GM21576 (cell line): ENCODE data around the gene GSTM1.
"Not testable (repeated sequence)": the region's sequence is repeated elsewhere in the genome, so short reads cannot be mapped to it uniquely, and the experiment has no call there.

Experiments used
- ATAC-seq: cut with Tn5 transposase; IDR thresholded peaks from one replicate; pipeline ENCODE4 v1.9.1; 2021; ENCODE audit warnings: mild to moderate bottlenecking, moderate library complexity; ENCODE audit not compliant: unreplicated experiment

GSTM1 gene

DNA sequence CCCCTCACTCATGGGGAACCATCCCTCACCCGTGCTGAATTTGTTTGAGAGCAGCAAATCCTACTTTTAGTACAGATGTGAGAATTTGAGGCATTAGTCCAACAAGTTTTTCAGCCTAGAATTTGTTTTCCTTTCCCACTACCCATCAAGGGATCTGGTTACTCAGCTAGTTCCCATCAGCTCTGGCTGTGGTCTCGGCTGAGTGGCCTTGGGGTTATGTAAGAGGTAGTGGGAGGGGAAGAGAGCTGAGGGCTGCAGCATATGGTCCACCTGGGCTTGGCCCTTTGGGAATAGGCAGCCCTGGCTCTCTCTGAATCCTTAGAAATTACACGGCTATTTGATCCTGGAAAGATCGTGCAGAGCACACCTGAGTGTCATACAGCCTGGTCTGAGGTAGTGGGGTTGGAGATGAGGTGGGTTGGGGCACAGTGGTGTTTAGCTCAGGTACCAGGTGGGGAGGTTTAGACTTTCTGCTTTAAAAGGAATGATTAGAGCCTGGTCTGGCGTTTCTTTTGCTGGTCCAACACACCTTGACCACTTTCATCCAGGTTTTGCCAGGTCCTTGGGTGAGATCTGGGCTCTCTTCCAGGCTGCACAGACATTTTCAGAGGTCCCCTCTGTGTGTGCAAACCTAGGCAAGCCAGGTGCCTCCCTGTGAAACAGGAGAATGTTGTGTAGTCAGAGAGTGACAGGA, 27.5 kb upstream of the GSTM1 start:
- ATAC-seq: no peak

DNA sequence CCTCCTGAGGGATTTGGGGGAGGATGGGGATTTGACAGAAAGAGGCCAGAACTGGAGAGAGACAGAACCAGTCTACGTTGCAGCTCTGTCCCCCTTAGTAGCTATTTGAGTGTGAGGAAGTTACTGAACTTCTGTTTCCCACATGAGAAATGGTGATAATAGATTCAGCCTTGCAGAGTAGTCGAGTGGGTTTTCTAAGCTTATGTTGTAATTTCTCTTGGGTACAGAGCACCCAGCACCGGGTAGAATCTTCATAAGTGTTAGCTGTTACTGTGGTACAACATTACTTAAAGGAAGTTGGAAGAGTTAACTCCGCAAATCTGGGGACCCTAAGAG, 27.0 kb upstream of the GSTM1 start:
- not testable (repeated sequence) for ATAC-seq

DNA sequence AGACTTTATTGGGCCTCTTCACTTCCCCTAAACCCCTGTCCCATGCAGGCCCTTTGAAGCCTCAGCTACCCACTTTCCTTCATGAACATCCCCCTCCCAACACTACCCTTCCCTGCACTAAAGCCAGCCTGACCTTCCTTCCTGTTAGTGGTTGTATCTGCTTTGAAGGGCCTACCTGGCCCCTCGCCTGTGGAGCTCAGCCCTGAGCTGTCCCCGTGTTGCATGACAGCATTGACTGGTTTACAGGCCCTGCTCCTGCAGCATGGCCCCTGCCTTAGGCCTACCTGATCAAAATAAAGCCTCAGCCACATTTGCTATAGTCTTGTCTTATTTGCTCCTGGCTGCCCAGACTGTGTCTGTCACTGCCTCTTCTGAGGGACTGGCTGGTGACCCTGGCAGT, 26.2 kb upstream of the GSTM1 start:
- ATAC-seq: no peak

DNA sequence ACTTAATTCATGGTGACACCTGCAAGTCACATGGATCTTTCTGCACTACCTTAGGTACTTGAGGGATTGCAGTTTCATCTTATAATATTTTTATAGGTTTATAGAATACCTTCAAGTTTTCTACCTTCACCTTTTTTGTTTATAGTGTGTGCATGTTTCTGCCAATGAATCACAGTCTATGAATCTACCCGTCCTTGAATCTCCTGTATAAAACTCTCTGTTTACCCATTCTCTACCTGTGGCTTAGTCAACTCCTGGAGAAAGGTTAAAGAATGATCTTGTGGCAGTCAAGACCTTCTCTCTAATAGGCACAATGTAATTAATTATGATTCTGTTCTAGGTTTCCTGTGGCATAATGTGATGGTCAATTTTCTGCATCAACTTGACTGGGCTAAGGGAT, 22.9 kb upstream of the GSTM1 start:
- no peak for ATAC-seq

DNA sequence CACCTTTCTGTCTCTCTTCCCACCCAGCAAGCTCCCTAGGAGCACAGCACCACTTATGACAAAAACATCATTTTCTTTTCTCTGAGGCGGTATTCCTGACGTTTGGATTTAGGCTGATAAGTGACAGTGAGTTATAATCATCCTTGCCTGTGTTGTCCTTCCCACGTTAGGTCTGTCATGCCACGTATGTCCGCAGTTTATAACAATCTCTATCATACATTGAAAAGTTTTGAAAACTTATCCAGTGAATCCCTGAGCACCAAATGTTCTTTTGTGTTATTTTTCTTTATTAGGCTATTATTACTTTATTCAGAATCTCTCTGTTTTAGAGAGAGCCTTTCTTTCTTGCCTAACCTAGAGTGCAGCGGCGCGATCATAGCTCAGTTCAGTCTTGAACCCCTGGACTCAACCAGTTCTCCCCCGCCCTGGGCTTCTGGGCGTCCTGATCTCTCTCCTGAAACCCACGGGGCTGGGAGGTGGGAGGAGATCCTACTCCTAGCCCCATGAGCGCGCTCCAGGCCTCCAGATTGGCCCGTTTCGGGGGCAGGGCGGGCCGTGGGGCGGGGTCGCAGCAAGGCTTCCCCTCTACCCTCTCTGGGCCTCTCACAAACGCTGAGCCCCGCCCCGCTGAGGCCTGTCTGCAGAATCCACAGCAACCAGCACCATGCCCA, 20.0 kb upstream of the GSTM1 start, which contains the start of gene GSTM2:
Gene GSTM2 (plus strand): TSS at position 606 of the 671 bp plus-strand sequence. CDS start 59 bp downstream, at position 665.
- ATAC-seq: peak; percentile 87

DNA sequence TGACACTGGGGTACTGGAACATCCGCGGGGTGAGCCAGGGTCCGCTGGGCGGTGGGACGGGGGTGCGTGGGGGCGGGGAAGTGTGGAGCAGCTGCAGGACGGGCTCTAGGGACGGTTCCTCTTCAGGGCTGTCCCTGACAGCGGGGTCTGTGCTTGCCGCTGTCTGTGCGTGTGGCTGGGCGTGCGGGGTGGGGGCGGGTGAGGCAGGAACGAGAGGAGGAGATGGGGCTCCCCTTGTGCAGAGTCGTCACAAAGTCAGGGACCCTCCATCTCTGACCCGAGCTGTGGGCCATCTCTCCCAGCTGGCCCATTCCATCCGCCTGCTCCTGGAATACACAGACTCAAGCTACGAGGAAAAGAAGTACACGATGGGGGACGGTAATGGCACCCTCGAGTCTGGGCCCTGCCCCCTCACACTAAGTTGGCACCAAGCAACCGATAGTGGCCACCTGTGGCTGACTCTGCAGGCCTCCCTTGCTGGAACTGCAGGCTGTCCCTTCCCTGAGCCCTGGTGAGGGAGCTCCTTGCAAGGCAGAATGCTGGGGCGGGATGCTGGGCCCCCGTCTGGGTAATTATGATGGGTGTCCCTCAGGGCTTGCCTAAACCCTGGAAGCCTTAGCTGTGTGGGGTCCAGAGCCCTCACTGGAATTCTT, 19.4 kb upstream of the GSTM1 start:
- no peak for ATAC-seq

DNA sequence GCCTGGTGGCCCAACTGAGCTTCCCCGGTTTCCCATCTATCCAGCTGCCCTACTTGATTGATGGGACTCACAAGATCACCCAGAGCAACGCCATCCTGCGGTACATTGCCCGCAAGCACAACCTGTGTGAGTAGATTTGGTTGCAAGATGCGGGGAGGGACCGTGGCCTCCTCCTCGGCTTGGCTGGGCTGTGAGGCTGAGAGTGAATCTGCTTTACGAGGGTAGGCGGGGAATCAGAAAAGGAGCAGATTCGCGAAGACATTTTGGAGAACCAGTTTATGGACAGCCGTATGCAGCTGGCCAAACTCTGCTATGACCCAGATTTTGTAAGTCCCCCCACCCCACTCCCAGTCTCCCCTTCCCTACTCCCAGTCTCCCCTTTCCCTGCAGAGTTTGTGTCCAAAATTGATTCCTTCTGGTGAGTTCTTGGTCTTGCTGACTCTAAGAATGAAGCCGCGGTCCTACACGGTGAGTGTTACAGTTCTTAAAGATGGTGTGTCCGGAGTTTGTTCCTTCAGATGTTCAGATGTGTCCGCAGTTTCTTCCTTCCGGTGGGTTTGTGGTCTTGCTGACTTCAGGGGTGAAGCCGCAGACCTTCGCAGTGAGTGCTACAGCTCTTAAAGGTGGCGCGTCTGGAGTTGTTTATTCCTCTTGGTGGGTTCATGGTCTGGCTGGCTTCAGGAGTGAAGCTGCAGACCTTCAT, 18.2 kb upstream of the GSTM1 start:
- ATAC-seq: no peak

DNA sequence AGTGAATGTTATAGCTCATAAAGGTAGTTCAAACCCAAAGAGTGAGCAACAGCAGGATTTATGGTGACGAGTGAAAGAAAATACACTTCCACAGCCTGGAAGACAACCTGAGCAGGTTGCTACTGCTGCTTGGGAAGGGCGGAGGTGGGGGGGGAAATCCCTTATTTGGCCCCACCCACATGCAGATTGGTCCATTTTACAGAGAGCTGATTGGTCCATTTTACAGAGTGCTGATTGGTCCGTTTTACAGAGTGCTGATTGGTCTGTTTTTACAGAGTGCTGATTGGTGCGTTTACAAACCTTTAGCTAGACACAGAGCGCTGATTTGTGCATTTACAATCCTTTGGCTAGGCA, 17.7 kb upstream of the GSTM1 start:
- ATAC-seq: not testable (repeated sequence)

DNA sequence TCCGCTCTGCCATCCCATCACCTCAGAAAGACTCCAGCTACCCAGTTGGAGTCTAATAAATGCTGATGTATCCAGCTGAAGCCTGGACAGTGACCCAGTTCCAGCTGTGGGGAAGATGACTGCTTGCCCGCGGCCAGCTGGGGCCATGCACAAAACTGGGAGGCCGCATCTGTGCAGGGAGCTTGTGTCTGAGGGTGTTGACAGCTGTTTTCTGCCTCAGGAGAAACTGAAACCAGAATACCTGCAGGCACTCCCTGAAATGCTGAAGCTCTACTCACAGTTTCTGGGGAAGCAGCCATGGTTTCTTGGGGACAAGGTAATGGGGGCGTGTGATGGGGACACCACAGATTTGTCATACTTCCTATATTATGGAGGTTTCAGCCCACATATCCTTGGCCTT, 16.6 kb upstream of the GSTM1 start:
- no peak for ATAC-seq

DNA sequence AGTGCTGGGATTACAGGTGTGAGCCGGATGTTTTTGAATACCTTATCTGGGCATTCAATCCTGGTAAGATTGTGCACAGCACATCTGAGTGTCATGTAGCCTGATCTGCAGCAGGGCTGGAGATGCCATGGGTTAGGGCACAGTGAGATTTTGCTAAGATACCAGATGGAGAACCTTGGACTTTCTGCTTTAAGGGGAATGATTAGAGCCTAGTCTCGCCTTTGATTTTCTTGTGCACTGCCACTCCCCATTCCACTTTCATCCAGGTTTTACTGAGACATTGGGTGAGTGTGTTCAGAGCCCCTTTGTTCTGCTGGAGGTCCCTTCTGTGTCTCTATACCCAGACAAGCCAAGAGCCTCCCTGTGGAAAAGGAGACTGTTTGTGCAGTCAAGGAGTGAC, 13.8 kb upstream of the GSTM1 start:
- ATAC-seq: not testable (repeated sequence)

DNA sequence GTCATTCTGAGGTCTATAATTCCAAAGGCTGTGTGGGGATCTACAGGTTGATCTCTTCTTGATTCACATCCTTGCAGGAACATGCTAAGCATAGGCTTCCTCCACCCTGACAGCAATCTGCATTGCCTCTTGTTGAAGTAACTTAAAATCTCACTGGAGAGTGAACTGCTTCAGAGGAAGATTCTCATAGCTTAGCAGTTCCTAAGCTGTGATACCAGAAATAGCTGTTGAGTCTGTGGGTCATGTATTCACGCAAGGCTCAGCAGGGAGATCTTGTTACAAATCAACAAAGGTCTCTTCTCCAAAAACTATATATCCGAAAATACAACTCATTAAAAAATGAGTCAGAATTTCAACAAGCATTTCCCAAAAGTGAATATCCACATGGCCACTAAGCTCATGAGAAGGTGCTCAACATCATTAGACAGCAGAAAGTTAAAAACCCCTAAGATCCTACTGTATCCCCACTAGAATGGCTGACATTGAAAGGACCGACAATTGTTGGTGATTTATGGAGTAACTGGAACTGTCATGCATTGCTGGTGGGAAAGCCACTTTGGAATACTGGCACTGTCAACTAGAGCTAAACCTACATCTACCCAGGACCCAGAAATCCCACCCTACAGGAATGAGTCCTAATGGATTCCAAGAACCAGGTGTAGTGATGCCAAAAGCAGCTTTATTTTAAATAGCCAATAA, 10.8 kb upstream of the GSTM1 start:
- ATAC-seq: not testable (repeated sequence)

DNA sequence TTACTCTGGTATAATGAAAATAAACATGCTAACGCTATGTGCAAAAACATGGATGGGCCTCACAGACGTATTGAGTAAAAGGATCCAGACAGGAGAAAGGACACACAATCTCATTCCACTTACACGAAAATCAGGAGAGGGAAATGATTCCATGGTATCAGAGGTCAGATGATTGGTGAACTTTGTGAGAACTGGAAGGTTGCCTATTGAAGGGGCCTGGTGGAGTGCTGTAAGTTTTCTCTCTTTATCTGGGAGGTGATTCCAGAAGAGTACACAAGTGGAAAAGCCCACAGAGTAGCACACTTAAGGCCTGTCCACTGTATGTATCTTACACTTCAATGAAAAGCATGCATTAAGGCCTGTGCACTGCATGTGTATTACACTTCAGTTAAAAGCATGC, 10.2 kb upstream of the GSTM1 start:
- ATAC-seq: no peak

DNA sequence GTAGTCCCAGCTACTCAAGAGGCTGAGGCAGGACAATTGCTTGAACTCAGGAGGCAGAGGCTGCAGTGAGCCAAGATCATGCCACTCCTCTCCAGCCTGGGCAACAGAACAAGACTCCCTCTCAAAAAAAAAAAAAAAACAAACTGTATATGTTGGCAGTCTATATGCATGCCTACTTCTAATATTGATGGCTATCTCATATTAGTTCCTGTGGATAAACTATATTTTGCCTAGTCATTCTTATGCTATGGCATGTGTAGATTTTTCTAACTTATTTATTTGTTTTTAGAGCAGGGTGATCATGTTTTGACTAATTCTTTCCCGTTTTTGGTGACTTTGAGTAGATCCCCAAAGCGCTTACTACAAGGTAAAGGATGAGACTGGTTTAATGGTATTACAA, 9.0 kb upstream of the GSTM1 start:
- ATAC-seq: not testable (repeated sequence)

DNA sequence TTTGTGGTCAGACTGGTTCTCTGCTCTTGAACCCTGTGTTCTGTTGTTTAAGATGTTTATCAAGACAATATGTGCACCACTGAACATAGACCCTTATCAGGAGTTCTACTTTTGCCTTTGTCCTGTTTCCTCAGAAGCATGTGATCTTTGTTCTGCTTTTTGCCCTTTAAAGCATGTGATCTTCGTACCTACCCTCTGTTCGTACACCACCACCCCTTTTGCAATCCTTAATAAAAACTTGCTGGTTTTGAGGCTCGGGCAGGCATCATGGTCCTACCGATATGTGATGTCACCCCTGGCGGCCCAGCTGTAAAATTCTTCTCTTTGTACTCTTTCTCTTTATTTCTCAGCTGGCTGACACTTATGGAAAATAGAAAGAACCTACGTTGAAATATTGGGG, 2.8 kb upstream of the GSTM1 start:
- ATAC-seq: not testable (repeated sequence)

DNA sequence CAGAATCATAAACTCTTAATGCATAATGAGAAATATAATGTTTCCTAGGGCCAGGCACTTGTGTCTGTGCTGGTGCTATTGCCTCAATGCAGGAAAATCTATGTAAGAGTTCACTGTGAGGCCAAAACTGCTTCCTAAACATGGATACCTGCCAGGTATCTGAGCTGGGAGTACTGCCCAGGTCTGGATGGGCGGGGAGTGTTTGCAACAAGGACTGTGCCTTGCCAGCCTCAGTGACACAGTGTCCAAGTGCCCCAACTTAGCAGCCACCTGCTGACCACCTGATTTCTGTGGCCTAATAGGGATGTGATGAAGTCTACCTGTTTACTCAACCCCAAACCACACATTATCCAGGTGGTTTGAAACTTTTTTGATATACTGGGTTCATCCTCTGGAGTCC, 2.2 kb upstream of the GSTM1 start:
- ATAC-seq: not testable (repeated sequence)

DNA sequence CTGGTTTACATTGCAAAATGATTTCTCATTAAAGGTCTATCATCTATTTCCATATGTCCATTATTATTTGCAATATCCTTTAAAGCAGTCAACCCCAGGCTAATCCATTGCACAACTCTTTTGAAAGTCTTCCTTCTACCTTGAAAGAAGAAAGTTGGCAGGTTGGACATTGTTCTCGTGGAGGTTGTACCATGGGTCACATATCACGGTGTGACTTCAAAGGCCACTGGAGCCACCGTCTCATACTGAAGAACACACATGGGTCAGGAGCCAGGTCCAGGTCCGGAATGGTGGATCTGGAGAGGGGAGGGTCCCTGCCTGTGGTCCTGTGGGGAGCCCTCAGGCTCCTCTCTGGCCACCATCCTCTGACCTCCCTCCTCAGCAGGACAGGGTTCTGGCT, 1.7 kb upstream of the GSTM1 start:
- not testable (repeated sequence) for ATAC-seq

DNA sequence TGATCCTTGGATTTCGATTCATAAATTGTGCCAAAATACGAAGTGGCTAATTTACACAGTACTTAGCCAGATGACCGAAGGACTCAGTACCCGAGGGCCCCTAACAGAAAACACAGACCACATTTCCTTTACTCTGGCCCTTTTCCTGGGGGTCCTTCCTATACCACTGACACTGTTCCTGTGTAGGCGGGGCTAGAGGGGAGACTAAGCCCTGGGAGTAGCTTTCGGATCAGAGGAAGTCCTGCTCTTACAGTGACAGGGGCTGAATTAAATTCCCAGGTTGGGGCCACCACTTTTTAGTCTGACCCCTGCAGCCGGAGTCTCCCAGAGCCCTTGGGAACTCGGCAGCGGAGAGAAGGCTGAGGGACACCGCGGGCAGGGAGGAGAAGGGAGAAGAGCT, 508 bp upstream of the GSTM1 start:
- not testable (repeated sequence) for ATAC-seq

DNA sequence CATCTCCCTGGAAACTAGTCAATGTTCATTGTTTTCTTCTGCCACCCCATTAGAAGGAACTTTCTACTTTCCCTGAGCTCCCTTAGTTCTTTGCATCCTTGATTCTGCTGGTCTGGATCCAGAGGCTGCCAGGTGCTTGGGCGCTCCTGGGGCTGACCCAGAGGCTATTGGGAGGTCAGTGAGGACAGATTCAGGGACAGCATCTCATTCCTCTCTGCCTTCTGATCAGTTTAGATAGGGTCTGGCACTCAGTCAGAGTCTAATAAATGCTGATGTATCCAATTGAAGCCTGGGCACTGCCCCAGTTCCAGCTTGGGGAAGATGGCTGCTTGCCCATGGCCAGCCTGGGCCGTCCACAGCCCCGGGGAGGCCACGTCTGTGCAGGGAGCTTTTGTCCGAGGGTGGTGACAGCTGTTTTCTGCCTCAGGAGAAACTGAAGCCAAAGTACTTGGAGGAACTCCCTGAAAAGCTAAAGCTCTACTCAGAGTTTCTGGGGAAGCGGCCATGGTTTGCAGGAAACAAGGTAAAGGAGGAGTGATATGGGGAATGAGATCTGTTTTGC, 2.3 kb downstream of the GSTM1 start:
- no peak for ATAC-seq

DNA sequence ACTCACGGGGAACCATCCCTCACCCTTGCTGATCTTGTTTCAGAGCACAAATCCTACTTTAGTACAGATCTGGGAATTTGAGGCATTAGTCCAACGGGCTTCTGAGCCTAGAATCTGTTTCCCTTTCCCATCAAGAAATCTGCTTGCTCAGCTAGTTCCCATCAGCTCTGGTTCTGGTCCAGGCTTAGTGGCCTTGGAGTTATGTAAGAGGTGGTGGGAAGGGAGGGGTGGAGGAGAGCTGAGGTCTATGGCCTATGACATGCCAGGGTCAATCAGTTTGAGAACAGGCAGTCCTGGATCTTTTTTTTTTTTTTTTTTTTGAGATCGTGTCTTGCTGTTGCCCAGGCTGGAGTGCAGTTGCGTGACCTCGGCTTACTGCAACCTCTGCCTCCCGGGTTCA, 4.1 kb downstream of the GSTM1 start:
- no peak for ATAC-seq

DNA sequence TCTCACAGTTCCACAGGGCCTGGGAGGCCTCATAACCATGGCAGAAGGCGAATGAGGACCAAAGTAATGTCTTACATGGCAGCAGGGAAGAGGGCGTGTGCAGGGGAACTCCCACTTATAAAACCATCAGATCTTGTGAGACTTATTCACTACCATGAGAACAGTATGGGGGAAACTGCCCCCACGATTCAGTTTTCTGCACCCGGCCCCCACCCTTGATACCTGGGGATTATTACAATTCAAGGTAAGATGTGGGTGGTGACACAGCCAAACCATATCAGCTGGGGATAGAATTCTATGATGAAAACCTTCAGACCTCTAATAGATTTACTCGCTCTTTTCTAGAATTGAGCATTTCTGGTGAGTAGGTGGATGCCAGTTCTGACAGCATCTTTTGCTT, 6.8 kb downstream of the GSTM1 start:
- not testable (repeated sequence) for ATAC-seq

DNA sequence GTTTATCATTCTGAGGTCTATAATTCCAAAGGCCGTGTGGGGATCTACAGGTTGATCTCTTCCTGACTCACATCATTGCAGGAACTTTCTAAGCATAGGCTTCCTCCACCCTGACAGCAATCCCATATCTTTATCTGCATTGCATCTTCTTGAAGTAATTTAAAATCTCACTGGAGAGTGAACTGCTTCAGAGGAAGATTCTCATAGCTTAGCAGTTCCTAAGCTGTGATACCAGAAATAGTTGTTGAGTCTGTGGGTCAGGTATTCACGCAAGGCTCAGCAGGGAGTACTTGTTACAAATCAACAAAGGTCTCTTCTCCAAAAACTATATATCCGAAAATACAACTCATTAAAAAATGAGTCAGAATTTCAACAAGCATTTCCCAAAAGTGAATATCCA, 7.5 kb downstream of the GSTM1 start:
- ATAC-seq: not testable (repeated sequence)
